Dedifferentiated amniotic fluid mesenchymal stem cell (primary cell): Measurements from ENCODE around the gene RLF.

Source experiments
- DNase-seq: peaks from one replicate; pipeline ENCODE4 v3.0.0-alpha.2; 2016; ENCODE audit errors: extremely low spot score

The RLF gene

DNA sequence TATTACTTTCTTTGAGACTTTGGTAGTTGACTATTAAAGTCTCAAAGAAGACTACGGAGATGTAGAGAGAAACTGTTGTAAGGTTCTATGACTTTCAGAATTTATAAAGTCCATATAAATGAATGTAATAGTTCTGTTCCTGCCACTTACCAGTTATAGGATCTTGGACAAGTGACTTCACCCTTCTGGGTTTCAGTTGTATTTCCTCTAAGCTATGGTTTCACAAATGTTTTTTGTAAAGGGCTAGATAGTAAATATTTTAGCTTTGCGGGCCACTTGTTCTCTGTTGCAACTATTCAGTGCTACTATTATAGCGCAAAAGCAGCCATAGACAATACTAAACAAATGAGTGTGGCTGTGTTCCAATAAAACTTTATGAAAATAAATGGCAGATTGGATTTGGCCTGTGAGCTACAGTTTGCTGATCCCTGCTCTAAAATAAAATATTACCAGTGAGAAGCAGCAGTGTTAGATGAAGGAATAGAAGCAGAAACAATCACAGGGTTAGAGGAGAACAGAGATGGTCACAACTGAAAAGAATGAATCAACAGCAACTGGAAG is 111.5 kb downstream of the RLF start:
- DNase-seq = no peak

DNA sequence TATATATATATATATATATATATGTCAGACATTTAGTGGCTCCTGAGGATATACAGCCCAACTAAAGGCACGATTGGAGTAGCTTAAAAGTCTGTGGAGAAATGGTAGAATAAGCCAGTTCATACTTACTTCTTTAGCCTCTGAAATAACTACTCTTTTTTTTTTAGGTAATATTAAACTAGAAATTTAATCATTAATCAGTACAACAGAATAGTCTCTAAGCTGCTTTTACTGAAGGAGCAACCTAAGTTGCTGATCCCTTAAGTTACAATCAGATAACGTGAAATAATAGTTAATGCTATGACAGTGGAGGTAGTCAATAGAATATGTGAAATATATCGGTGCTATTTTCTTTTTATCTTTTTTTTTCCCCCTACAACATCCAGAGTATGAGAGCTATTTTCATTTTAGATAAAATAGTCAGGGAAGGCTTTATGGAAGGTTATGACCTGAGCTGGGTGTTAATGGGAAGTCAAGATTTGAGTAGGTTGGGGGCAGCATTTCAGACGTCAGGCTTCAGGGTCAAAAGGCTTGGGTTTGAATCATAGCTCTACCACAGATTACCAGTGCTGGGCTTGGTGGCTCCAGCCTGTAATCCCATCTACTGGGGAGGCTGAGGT is 112.5 kb downstream of the RLF start:
- DNase-seq = no peak

DNA sequence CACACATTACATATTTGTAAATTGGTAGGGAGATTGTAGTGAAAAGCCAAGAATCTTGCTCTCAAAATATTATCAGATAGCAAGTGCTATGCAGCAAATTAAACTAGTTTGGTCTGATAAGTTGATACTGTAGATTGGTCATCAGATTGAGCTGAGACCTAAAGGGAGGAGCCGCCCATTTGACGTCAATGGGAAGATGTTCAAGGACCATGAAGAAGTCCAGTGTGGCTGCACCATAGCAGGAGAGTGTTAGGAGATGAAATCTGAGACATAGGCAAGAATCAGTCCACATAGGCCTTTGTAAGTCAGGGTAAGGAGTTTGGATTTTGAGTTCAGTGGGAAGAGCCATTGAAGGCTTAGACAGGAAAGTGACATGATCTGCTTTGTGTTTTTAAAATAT is 113.1 kb downstream of the RLF start:
- DNase-seq = no peak

DNA sequence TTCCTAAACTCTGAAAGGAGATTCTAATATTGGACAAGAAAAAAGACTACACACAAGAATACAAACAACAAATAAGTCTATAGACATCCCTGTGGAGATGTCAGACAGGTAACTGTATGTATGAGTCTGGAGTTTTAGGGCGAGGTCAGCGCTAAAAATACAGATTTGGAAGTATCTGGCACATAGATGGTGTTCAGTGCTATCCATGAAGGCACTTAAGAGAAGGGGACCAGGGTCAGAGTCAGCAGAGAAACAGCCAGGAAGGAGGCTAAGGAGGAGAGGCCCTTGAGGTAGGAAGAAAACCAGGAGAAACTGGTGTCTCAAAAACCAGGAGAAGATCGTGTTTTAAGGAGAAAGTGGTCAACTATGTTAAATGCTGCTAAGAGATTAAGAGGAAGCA is 114.9 kb downstream of the RLF start:
- no peak for DNase-seq

DNA sequence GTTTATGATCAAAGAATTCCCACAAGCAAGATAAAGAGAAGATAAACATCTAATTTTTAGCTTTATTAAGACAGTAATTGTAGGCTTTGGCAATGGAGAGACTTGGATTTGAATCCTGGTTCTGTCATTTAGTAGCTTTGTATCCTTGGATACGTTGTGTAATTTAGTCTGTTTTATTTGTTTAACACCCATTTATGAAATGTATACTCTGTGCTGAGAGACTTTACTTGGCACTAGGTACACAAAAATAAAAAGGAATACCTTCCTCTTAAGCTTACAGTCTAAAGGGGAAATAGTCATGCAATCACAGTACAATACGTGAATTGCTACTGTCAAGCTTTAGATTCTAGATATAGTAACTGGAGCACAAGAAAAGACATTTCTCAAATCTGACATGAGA is 120.7 kb downstream of the RLF start:
- DNase-seq = no peak
